ENCODE measurements around the gene PLCG2.
"Not testable (repeated sequence)": the region's sequence is repeated elsewhere in the genome, so short reads cannot be mapped to it uniquely, and the experiment has no call there.

Gene PLCG2

GRCh38 chr16:81754858-81755257 lies 24.2 kb upstream of the PLCG2 start:
- no peak for DNase-seq (ENCODE audit: low read depth)

- DNase-seq (ENCODE audit: low read depth) = no peak
Observed at GRCh38 chr16:81755915-81756614, 23.0 kb upstream of the PLCG2 start.

GRCh38 chr16:81756615-81757356 lies 22.3 kb upstream of the PLCG2 start:
- DNase-seq (ENCODE audit: low read depth) = no peak

- no peak for DNase-seq (ENCODE audit: low read depth)
Observed at GRCh38 chr16:81758376-81758775, 20.7 kb upstream of the PLCG2 start.

GRCh38 chr16:81762322-81762721 lies 16.8 kb upstream of the PLCG2 start:
- not testable (repeated sequence) for DNase-seq (ENCODE audit: low read depth)

- no peak for DNase-seq (ENCODE audit: low read depth)
Observed at GRCh38 chr16:81765111-81765919, 13.8 kb upstream of the PLCG2 start.

GRCh38 chr16:81765969-81766368 lies 13.1 kb upstream of the PLCG2 start:
- no peak for DNase-seq (ENCODE audit: low read depth)

- DNase-seq (ENCODE audit: low read depth) = no peak
Observed at GRCh38 chr16:81767987-81768592, 11.0 kb upstream of the PLCG2 start.

- DNase-seq (ENCODE audit: low read depth) = no peak
Observed at GRCh38 chr16:81770008-81770407, 9.1 kb upstream of the PLCG2 start.

- DNase-seq (ENCODE audit: low read depth) = no peak
Observed at GRCh38 chr16:81774348-81774747, 4.7 kb upstream of the PLCG2 start.

GRCh38 chr16:81775570-81775969 lies 3.5 kb upstream of the PLCG2 start:
- DNase-seq (ENCODE audit: low read depth) = no peak

- DNase-seq (ENCODE audit: low read depth) = no peak
Observed at GRCh38 chr16:81778231-81778630, 860 bp upstream of the PLCG2 start.

- no peak for DNase-seq (ENCODE audit: low read depth)
Observed at GRCh38 chr16:81779536-81780320, 637 bp downstream of the PLCG2 start.

GRCh38 chr16:81780350-81780749 lies 1.3 kb downstream of the PLCG2 start:
- no peak for DNase-seq (ENCODE audit: low read depth)

GRCh38 chr16:81782236-81782635 lies 3.1 kb downstream of the PLCG2 start:
- no peak for DNase-seq (ENCODE audit: low read depth)

GRCh38 chr16:81784072-81784795 lies 5.1 kb downstream of the PLCG2 start:
- no peak for DNase-seq (ENCODE audit: low read depth)

GRCh38 chr16:81785138-81785924 lies 6.2 kb downstream of the PLCG2 start:
- no peak for DNase-seq (ENCODE audit: low read depth)

GRCh38 chr16:81786321-81786720 lies 7.2 kb downstream of the PLCG2 start:
- DNase-seq (ENCODE audit: low read depth) = no peak

GRCh38 chr16:81786868-81787267 lies 7.8 kb downstream of the PLCG2 start:
- DNase-seq (ENCODE audit: low read depth) = no peak

- DNase-seq (ENCODE audit: low read depth) = no peak
Observed at GRCh38 chr16:81787659-81788058, 8.6 kb downstream of the PLCG2 start.

Measured in stimulated activated CD8-positive, alpha-beta memory T cell treated with anti-CD3 and anti-CD28 coated beads, Interleukin-12 subunit alpha, Interleukin-12 subunit beta, amount 100 ng/mL, for 4 hours (primary cell).